HepG2 (cell line): Measurements from ENCODE around the gene EEF1AKMT3. TPM values are rescaled to one million over a fixed set of nuclear protein-coding genes. Genes with fewer than 3 reads are reported as not detected.

Experiments
- CERS6 ChIP-seq: sonication (generic); formaldehyde crosslinking; IDR thresholded peaks from 2 replicates; pipeline ENCODE4 v1.5.0; 2020; ENCODE audit warnings: missing genetic modification reagents
- HES4 ChIP-seq: sonication (generic); formaldehyde crosslinking; IDR thresholded peaks from 2 replicates; pipeline ENCODE4 v1.9.0; 2021; ENCODE audit warnings: mild to moderate bottlenecking, missing genetic modification reagents, borderline replicate concordance
- HMGXB3 ChIP-seq: sonication (generic); formaldehyde crosslinking; IDR thresholded peaks from 2 replicates; pipeline ENCODE4 v1.4.0; 2020; ENCODE audit warnings: missing genetic modification reagents, borderline replicate concordance
- POLR2AphosphoS5 ChIP-seq: IDR thresholded peaks from 2 replicates; pipeline ENCODE4 v1.6.1; 2012; ENCODE audit warnings: low read depth, low read length
- PRDM4 ChIP-seq: sonication (generic); formaldehyde crosslinking; IDR thresholded peaks from 2 replicates; pipeline ENCODE4 v1.9.0; 2021; ENCODE audit warnings: missing genetic modification reagents, borderline replicate concordance
- RCOR2 ChIP-seq: IDR thresholded peaks from 2 replicates; pipeline ENCODE4 v1.6.1; 2016; ENCODE audit warnings: missing biosample characterization, missing genetic modification reagents
- RERE ChIP-seq: IDR thresholded peaks from 2 replicates; pipeline ENCODE4 v1.6.1; 2016; ENCODE audit warnings: low read depth, missing genetic modification reagents, missing compliant biosample characterization
- SAP130 ChIP-seq: IDR thresholded peaks from 2 replicates; pipeline ENCODE4 v1.6.1; 2016; ENCODE audit warnings: low read depth
- ZGPAT ChIP-seq: IDR thresholded peaks from 2 replicates; pipeline ENCODE4 v1.6.1; 2016; ENCODE audit warnings: mild to moderate bottlenecking
- ZNF549 ChIP-seq: sonication (generic); formaldehyde crosslinking; IDR thresholded peaks from 2 replicates; pipeline ENCODE4 v1.5.0; 2020; ENCODE audit warnings: missing genetic modification reagents
- ZNF800 ChIP-seq: sonication (generic); formaldehyde crosslinking; IDR thresholded peaks from 2 replicates; pipeline ENCODE4 v1.4.0; 2020; ENCODE audit warnings: missing genetic modification reagents
- polyA plus RNA-seq, 8 experiments: library from polyadenylated mRNA; depleted of rRNA in 3 of 8; stranded (reverse) in 7 of 8; unstranded in 1 of 8; fragments of >200 nt; fragmentation: Illumina TruSeq in 4 of 8; extraction: Trizol in 4 of 8; gene quantifications; 2 replicates each; pipeline versions ENCODE4 v1.2.1 to v1.2.3, GENCODE V29; 2011 to 2016; ENCODE audit warnings: low read depth in 4 of 8, missing spikeins in 1 of 8, mixed read lengths in 1 of 8; ENCODE audit not compliant: insufficient read depth in 1 of 8
- total RNA-seq, 5 experiments: library from RNA; depleted of rRNA; stranded (reverse); fragments of >200 nt; fragmentation: Illumina TruSeq; extraction: Trizol; gene quantifications; 2 replicates each; pipeline ENCODE4 v1.2.3, GENCODE V29; 2016; ENCODE audit warnings: low read depth in 1 of 5

Gene EEF1AKMT3
- total and polyA plus RNA-seq, 2 of the 13 experiments (the other 11 are each of a cell fraction or from before 2014, with no cell fraction given), result 4.7 to 11.4 TPM

GRCh38 chr12:57744777-57745484, 27.5 kb upstream of the EEF1AKMT3 start, which contains the start of gene TSPAN31 (continued):
- TF ChIP-seq PRDM4 (CRISPR knock-in tag), result no peak
- TF ChIP-seq POLR2AphosphoS5, result peak; percentile 91
- TF ChIP-seq SAP130 (CRISPR knock-in tag), result peak; percentile 37
- no peak for TF ChIP-seq RERE (CRISPR knock-in tag)
- TF ChIP-seq ZNF800 (CRISPR knock-in tag), result 0 out of 2 replicates have a peak, but pooled peaks have one; percentile 60
- 0 out of 2 replicates have a peak, but pooled peaks have one; percentile 6 for TF ChIP-seq HMGXB3 (CRISPR knock-in tag)
- no peak for TF ChIP-seq RCOR2 (CRISPR knock-in tag)
- TF ChIP-seq ZGPAT, result peak; percentile 71
- TF ChIP-seq ZNF549 (CRISPR knock-in tag), result no peak
- TF ChIP-seq HES4 (CRISPR knock-in tag), result no peak
- no peak for TF ChIP-seq CERS6 (CRISPR knock-in tag)
